Neural cell (in vitro differentiated cells): Measurements from ENCODE around the gene ARID1A. TPM values are rescaled to one million over a fixed set of nuclear protein-coding genes. Genes with fewer than 3 reads are reported as not detected.

ENCODE experiments used
- H2AFZ ChIP-seq: fragments of 200-600, 300-800 bp; sonication (generic), shearing (Covaris generic); 2 replicates; pipeline ENCODE4 v1.6.0; 2014; ENCODE audit warnings: low read depth, mild to moderate bottlenecking, antibody characterized with exemption, low read length, moderate library complexity
- H3F3A ChIP-seq: fragments of 200-600 bp; shearing (Covaris generic); 2 replicates; pipeline ENCODE4 v1.6.1; 2016; ENCODE audit warnings: mild to moderate bottlenecking, moderate library complexity, mixed read lengths, antibody characterized with exemption, low read length; ENCODE audit not compliant: insufficient read depth, poor library complexity, severe bottlenecking
- H3K27ac ChIP-seq: fragments of 200-600, 300-800 bp; sonication (generic), shearing (Covaris generic); 2 replicates; pipeline ENCODE4 v1.5.1; 2014; ENCODE audit warnings: mild to moderate bottlenecking, low read length, moderate library complexity
- H3K27me3 ChIP-seq: fragments of 300-800, 200-600 bp; sonication (generic), shearing (Covaris generic); 2 replicates; pipeline ENCODE4 v1.6.0; 2014; ENCODE audit warnings: mild to moderate bottlenecking, low read depth, low read length, moderate library complexity; ENCODE audit not compliant: insufficient read depth
- H3K36me3 ChIP-seq: fragments of 300-800, 200-600 bp; sonication (generic), shearing (Covaris generic); 2 replicates; pipeline ENCODE4 v1.5.1; 2014; ENCODE audit warnings: mild to moderate bottlenecking, antibody characterized with exemption, low read length, moderate library complexity; ENCODE audit not compliant: insufficient read depth
- H3K4me2 ChIP-seq: fragments of 300-800, 200-600 bp; sonication (generic), shearing (Covaris generic); 2 replicates; pipeline ENCODE4 v1.6.0; 2014; ENCODE audit warnings: mild to moderate bottlenecking, low read length
- H3K4me3 ChIP-seq: fragments of 300-800, 200-600 bp; sonication (generic), shearing (Covaris generic); 2 replicates; pipeline ENCODE4 v1.5.1; 2014; ENCODE audit warnings: mild to moderate bottlenecking, low read length, moderate library complexity
- H3K79me2 ChIP-seq: fragments of 200-600 bp; shearing (Covaris generic); replicated peaks from 2 replicates; pipeline ENCODE4 v1.6.0; 2014; ENCODE audit warnings: mild to moderate bottlenecking, low read length, moderate library complexity; ENCODE audit not compliant: insufficient read depth
- H3K9ac ChIP-seq: fragments of 300-800, 200-600 bp; sonication (generic), shearing (Covaris generic); 2 replicates; pipeline ENCODE4 v1.6.1; 2016; ENCODE audit warnings: mild to moderate bottlenecking, low read length, mixed read lengths
- H3K9me2 ChIP-seq: fragments of 200-600 bp; shearing (Covaris generic); 2 replicates; pipeline ENCODE4 v1.6.1; 2016; ENCODE audit warnings: mild to moderate bottlenecking, low read length, mixed read lengths; ENCODE audit not compliant: insufficient read depth
- H3K9me3 ChIP-seq: fragments of 200-600, 300-800 bp; sonication (generic), shearing (Covaris generic); 2 replicates; pipeline ENCODE4 v1.6.1; 2016; ENCODE audit warnings: mild to moderate bottlenecking, mixed run types, low read length, moderate library complexity, mixed read lengths
- H4K20me1 ChIP-seq: fragments of 200-600 bp; shearing (Covaris generic); 2 replicates; pipeline ENCODE4 v1.6.1; 2016; ENCODE audit warnings: mild to moderate bottlenecking, mixed run types; ENCODE audit not compliant: insufficient read depth
- CTCF ChIP-seq: fragments of 450-650 bp; IDR thresholded peaks from 2 replicates; pipeline ENCODE4 v1.5.1; 2014; ENCODE audit warnings: antibody characterized with exemption, mild to moderate bottlenecking, moderate library complexity; ENCODE audit not compliant: poor library complexity, severe bottlenecking
- EP300 ChIP-seq: fragments of 450-650 bp; conservative IDR thresholded peaks from 2 replicates; pipeline ENCODE4 v1.6.1; 2014; ENCODE audit warnings: antibody characterized with exemption, mild to moderate bottlenecking, moderate library complexity; ENCODE audit not compliant: poor library complexity, severe bottlenecking
- EZH2 ChIP-seq: fragments of 200-600, 300-800 bp; shearing (Covaris generic), sonication (generic); IDR thresholded peaks from 2 replicates; pipeline ENCODE4 v1.6.1; 2014; ENCODE audit warnings: antibody characterized with exemption, low read length, borderline replicate concordance, mild to moderate bottlenecking; ENCODE audit not compliant: insufficient read depth, poor library complexity, severe bottlenecking
- MXI1 ChIP-seq: fragments of 450-650 bp; conservative IDR thresholded peaks from 2 replicates; pipeline ENCODE4 v1.6.1; 2014; ENCODE audit warnings: antibody characterized with exemption, mild to moderate bottlenecking; ENCODE audit not compliant: poor library complexity, severe bottlenecking
- POLR2AphosphoS5 ChIP-seq: IDR thresholded peaks from 2 replicates; pipeline ENCODE4 v1.6.1; 2012
- RAD21 ChIP-seq: fragments of 450-650 bp; conservative IDR thresholded peaks from 2 replicates; pipeline ENCODE4 v1.6.1; 2014; ENCODE audit warnings: antibody characterized with exemption, mild to moderate bottlenecking, moderate library complexity
- REST ChIP-seq: IDR thresholded peaks from 2 replicates; pipeline ENCODE4 v1.6.1; 2012; ENCODE audit warnings: borderline replicate concordance
- SMC3 ChIP-seq: fragments of 450-650 bp; conservative IDR thresholded peaks from 2 replicates; pipeline ENCODE4 v1.6.1; 2014; ENCODE audit warnings: antibody characterized with exemption, mild to moderate bottlenecking, moderate library complexity; ENCODE audit not compliant: poor library complexity
- TAF1 ChIP-seq: IDR thresholded peaks from 2 replicates; pipeline ENCODE4 v1.6.1; 2012; ENCODE audit warnings: low read depth
- polyA plus RNA-seq: library from polyadenylated mRNA; depleted of rRNA; stranded (reverse); fragments of >200 nt; gene quantifications from 2 replicates; pipeline ENCODE4 v1.2.3, GENCODE V29; 2014

The ARID1A gene
- polyA plus RNA-seq, 1 donor from 2014 or later: 13.2 TPM

- TF ChIP-seq EP300 (no peak), EZH2 (no peak), CTCF (no peak), REST (no peak), POLR2AphosphoS5 (no peak), SMC3 (no peak)
- H3K4me2 ChIP-seq: no peak overlapping the region
- H3K9ac ChIP-seq: no peak overlapping the region
- no peak overlapping the region for H2AFZ ChIP-seq
- no peaks in the 10 kb centered on the region for H3K27me3 ChIP-seq
- H3K9me3 ChIP-seq: no peaks in the 10 kb centered on the region
- H4K20me1 ChIP-seq: peaks cover 65% of the 10 kb centered on the region
- H3K4me3 ChIP-seq: no peak overlapping the region
- H3K27ac ChIP-seq: no peak overlapping the region
- no peaks in the 10 kb centered on the region for H3K9me2 ChIP-seq
- no peaks in the 10 kb centered on the region for H3K36me3 ChIP-seq
- no peaks in the 10 kb centered on the region for H3F3A ChIP-seq
- peaks cover 90% of the 10 kb centered on the region for H3K79me2 ChIP-seq
These were observed 10.0 kb downstream of the ARID1A start for GRCh38 chr1:26705788-26706311.

DNA sequence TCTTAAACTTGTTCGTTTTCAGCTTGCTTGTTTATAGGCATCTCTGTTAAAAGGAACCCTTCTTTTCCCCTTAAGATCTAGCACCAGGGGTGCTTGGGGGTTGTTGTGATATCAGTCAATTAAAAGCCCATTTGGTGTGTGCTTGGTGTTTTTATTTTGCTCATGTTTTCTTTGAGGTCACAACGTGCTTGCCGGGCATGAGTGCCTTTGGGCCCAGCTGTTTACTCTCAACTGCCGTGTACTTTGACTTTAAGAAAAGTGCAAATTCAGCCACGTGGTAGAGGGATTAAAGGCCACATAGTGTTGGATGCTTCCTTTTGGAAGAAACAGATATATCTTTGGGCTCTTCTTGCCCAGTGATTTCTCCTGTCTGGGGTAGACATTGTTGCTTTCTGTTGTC is 10.5 kb downstream of the ARID1A start:
- Histone ChIP-seq H3K4me3 (peak overlapping the region; percentile 14), H4K20me1 (peaks cover 62% of the 10 kb centered on the region), H3K9ac (no peak overlapping the region), H3K9me2 (no peaks in the 10 kb centered on the region), H3K4me2 (no peak overlapping the region), H3K27ac (no peak overlapping the region), H3K9me3 (no peaks in the 10 kb centered on the region), H3K27me3 (no peaks in the 10 kb centered on the region), H3K36me3 (no peaks in the 10 kb centered on the region), H2AFZ (no peak overlapping the region), H3F3A (no peaks in the 10 kb centered on the region), H3K79me2 (peaks cover 90% of the 10 kb centered on the region)
- TF ChIP-seq EZH2: no peak
- no peak for TF ChIP-seq EP300
- no peak for TF ChIP-seq SMC3
- no peak for TF ChIP-seq CTCF
- no peak for TF ChIP-seq POLR2AphosphoS5
- no peak for TF ChIP-seq RAD21
- no peak for TF ChIP-seq REST
- no peak for TF ChIP-seq TAF1
- TF ChIP-seq MXI1: no peak
